Measurements from ENCODE around the gene CAVIN2.

DNA sequence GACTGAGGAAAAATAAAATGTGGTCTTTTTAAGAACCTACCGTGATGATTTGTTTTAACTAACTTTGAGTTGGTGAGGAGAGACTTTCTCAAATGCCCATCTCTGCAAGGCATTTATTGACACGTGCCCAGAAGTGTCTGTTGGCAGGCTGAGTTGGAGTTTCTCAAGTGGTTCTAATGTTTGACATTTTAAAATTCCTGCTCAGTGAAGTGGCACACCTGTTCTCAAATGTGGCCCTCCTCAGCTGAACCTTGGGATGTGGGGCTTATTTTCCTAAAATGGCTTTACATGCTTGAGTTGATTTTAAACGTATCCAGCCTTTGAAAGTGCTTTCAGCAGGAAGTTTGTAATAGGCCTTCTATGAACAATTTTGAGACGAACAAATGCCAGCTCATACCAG is 876 bp upstream of the CAVIN2 start:
- TF ChIP-seq, protein P1, sequence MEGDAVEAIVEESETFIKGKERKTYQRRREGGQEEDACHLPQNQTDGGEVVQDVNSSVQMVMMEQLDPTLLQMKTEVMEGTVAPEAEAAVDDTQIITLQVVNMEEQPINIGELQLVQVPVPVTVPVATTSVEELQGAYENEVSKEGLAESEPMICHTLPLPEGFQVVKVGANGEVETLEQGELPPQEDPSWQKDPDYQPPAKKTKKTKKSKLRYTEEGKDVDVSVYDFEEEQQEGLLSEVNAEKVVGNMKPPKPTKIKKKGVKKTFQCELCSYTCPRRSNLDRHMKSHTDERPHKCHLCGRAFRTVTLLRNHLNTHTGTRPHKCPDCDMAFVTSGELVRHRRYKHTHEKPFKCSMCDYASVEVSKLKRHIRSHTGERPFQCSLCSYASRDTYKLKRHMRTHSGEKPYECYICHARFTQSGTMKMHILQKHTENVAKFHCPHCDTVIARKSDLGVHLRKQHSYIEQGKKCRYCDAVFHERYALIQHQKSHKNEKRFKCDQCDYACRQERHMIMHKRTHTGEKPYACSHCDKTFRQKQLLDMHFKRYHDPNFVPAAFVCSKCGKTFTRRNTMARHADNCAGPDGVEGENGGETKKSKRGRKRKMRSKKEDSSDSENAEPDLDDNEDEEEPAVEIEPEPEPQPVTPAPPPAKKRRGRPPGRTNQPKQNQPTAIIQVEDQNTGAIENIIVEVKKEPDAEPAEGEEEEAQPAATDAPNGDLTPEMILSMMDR (IDR thresholded peaks at IDR 0.05): no peak
- TF ChIP-seq RAD21 (IDR thresholded peaks at IDR 0.05; ENCODE audit: low read length) (no peak), POLR2AphosphoS5 (IDR thresholded peaks at IDR 0.05; ENCODE audit: low read depth, low read length) (no peak), JUND (IDR thresholded peaks at IDR 0.05) (no peak), GABPA (IDR thresholded peaks at IDR 0.05; ENCODE audit: low read depth) (no peak), EP300 (IDR thresholded peaks at IDR 0.05; ENCODE audit: borderline replicate concordance in 1 of 2, low read depth in 1 of 2, low read length in 1 of 2) (no peak)
- TF ChIP-seq, protein P2, sequence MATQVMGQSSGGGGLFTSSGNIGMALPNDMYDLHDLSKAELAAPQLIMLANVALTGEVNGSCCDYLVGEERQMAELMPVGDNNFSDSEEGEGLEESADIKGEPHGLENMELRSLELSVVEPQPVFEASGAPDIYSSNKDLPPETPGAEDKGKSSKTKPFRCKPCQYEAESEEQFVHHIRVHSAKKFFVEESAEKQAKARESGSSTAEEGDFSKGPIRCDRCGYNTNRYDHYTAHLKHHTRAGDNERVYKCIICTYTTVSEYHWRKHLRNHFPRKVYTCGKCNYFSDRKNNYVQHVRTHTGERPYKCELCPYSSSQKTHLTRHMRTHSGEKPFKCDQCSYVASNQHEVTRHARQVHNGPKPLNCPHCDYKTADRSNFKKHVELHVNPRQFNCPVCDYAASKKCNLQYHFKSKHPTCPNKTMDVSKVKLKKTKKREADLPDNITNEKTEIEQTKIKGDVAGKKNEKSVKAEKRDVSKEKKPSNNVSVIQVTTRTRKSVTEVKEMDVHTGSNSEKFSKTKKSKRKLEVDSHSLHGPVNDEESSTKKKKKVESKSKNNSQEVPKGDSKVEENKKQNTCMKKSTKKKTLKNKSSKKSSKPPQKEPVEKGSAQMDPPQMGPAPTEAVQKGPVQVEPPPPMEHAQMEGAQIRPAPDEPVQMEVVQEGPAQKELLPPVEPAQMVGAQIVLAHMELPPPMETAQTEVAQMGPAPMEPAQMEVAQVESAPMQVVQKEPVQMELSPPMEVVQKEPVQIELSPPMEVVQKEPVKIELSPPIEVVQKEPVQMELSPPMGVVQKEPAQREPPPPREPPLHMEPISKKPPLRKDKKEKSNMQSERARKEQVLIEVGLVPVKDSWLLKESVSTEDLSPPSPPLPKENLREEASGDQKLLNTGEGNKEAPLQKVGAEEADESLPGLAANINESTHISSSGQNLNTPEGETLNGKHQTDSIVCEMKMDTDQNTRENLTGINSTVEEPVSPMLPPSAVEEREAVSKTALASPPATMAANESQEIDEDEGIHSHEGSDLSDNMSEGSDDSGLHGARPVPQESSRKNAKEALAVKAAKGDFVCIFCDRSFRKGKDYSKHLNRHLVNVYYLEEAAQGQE (IDR thresholded peaks at IDR 0.05; ENCODE audit: low read depth, low read length): no peak

All from SK-N-SH (cell line).